GM23338 (cell line): Measurements from ENCODE around the gene PUDP. TPM values are rescaled to one million over a fixed set of nuclear protein-coding genes. Genes with fewer than 3 reads are reported as not detected.

ENCODE experiments used
- ATAC-seq: fragments of 200-7000 bp; cut with Tn5 transposase; 3 replicates; pipeline ENCODE4 v1.9.1; 2020
- DNase-seq: peaks from one replicate; pipeline ENCODE4 v3.0.0-alpha.2; 2015; ENCODE audit warnings: low spot score
- H2AFZ ChIP-seq: fragments of 200-600 bp; sonication (generic); 2 replicates; pipeline ENCODE4 v1.8.0; 2016; ENCODE audit warnings: antibody characterized with exemption, mild to moderate bottlenecking, moderate library complexity
- H3F3A ChIP-seq: fragments of 200-600 bp; sonication (generic); replicated peaks from 2 replicates; pipeline ENCODE4 v1.8.0; 2017; ENCODE audit warnings: antibody characterized with exemption, mixed run types, low read depth
- H3K27ac ChIP-seq: fragments of 200-600 bp; sonication (generic); 2 replicates; pipeline ENCODE4 v1.6.1; 2016; ENCODE audit warnings: low read depth
- H3K27me3 ChIP-seq: fragments of 200-600 bp; sonication (generic); 2 replicates; pipeline ENCODE4 v1.8.0; 2016; ENCODE audit warnings: mild to moderate bottlenecking, mixed run types, moderate library complexity; ENCODE audit not compliant: insufficient read depth
- H3K36me3 ChIP-seq: fragments of 200-600 bp; sonication (generic); 2 replicates; pipeline ENCODE4 v1.8.0; 2016; ENCODE audit warnings: mild to moderate bottlenecking; ENCODE audit not compliant: insufficient read depth
- H3K4me1 ChIP-seq: fragments of 200-600 bp; sonication (generic); 2 replicates; pipeline ENCODE4 v1.8.0; 2016; ENCODE audit warnings: mild to moderate bottlenecking, moderate library complexity; ENCODE audit not compliant: insufficient read depth
- H3K4me2 ChIP-seq: fragments of 200-600 bp; sonication (generic); 2 replicates; pipeline ENCODE4 v1.7.1; 2017; ENCODE audit warnings: mixed run types
- H3K4me3 ChIP-seq: fragments of 200-600 bp; sonication (generic); 2 replicates; pipeline ENCODE4 v1.6.1; 2016; ENCODE audit warnings: mixed run types
- H3K79me2 ChIP-seq: fragments of 200-600 bp; sonication (generic); replicated peaks from 2 replicates; pipeline ENCODE4 v1.8.0; 2017; ENCODE audit warnings: mild to moderate bottlenecking; ENCODE audit not compliant: insufficient read depth
- H3K9me2 ChIP-seq: fragments of 200-600 bp; sonication (generic); 2 replicates; pipeline ENCODE4 v1.8.0; 2017; ENCODE audit not compliant: insufficient read depth
- H4K20me1 ChIP-seq: fragments of 200-600 bp; sonication (generic); replicated peaks from 2 replicates; pipeline ENCODE4 v1.8.0; 2017; ENCODE audit warnings: mild to moderate bottlenecking; ENCODE audit not compliant: insufficient read depth
- H3K27ac Mint-ChIP-seq: 2 replicates; pipeline ENCODE4 v1.8.0; 2020; ENCODE audit warnings: inconsistent platforms, mild to moderate bottlenecking, moderate library complexity, mixed read lengths
- H3K27me3 Mint-ChIP-seq: 3 replicates; pipeline ENCODE4 v1.8.0; 2022; ENCODE audit warnings: low read depth, mild to moderate bottlenecking, moderate library complexity, mixed read lengths, inconsistent platforms; ENCODE audit not compliant: insufficient read depth, poor library complexity
- H3K36me3 Mint-ChIP-seq: 3 replicates; pipeline ENCODE4 v1.8.0; 2021; ENCODE audit warnings: low read depth, mild to moderate bottlenecking, inconsistent platforms, moderate library complexity, mixed read lengths
- H3K4me1 Mint-ChIP-seq: 3 replicates; pipeline ENCODE4 v1.8.0; 2020; ENCODE audit warnings: mild to moderate bottlenecking, inconsistent platforms, mixed read lengths
- H3K4me3 Mint-ChIP-seq: 3 replicates; pipeline ENCODE4 v1.8.0; 2021; ENCODE audit warnings: moderate library complexity, mild to moderate bottlenecking, inconsistent platforms, mixed read lengths
- H3K9me3 Mint-ChIP-seq: 3 replicates; pipeline ENCODE4 v1.8.0; 2020; ENCODE audit warnings: moderate library complexity, mild to moderate bottlenecking, inconsistent platforms, mixed read lengths
- CREB1 ChIP-seq: fragments of 250-450 bp; sonication (Bioruptor Pico); IDR thresholded peaks from 2 replicates; pipeline ENCODE4 v1.5.0; 2020; ENCODE audit warnings: low read depth, mild to moderate bottlenecking, moderate library complexity
- CTCF ChIP-seq, 2 experiments: fragments of 200-600 bp in 1 of 2; sonication (generic) in 1 of 2; conservative IDR thresholded peaks; 2 replicates each; pipeline versions ENCODE4 v1.5.1 to v1.6.1; 2016 to 2017; ENCODE audit warnings: antibody characterized with exemption in 2 of 2, low read depth in 2 of 2, mild to moderate bottlenecking in 2 of 2, moderate library complexity in 1 of 2
- EZH2 ChIP-seq: fragments of 200-600 bp; sonication (generic); IDR thresholded peaks from one replicate; pipeline ENCODE4 v1.8.0; 2017; ENCODE audit warnings: antibody characterized with exemption, mild to moderate bottlenecking, low read depth; ENCODE audit not compliant: unreplicated experiment
- JUNB ChIP-seq: IDR thresholded peaks from one replicate; pipeline ENCODE4 v1.6.1; 2016; ENCODE audit warnings: antibody characterized with exemption; ENCODE audit not compliant: unreplicated experiment
- POLR2AphosphoS5 ChIP-seq: IDR thresholded peaks from 2 replicates; pipeline ENCODE4 v1.6.1; 2016; ENCODE audit warnings: antibody characterized with exemption, low read depth
- ZNF114 ChIP-seq: fragments of 250-450 bp; sonication (Bioruptor Pico); IDR thresholded peaks from 2 replicates; pipeline ENCODE4 v1.5.0; 2020; ENCODE audit warnings: mild to moderate bottlenecking, moderate library complexity
- ZNF331 ChIP-seq: fragments of 250-450 bp; sonication (Bioruptor Pico); IDR thresholded peaks from 2 replicates; pipeline ENCODE4 v1.5.0; 2020; ENCODE audit warnings: low read depth, mild to moderate bottlenecking, moderate library complexity
- ZNF462 ChIP-seq: fragments of 250-450 bp; sonication (Bioruptor Pico); IDR thresholded peaks from 2 replicates; pipeline ENCODE4 v1.5.0; 2020; ENCODE audit warnings: mild to moderate bottlenecking, moderate library complexity
- polyA plus RNA-seq: library from polyadenylated mRNA; unstranded; fragments of >200 nt; fragmentation: Nextera tagmentation; extraction: Ambion mirVana; gene quantifications from 2 replicates; pipeline ENCODE4 v1.2.1, GENCODE V29; 2016
- total RNA-seq: library from RNA; depleted of rRNA; stranded (reverse); fragments of >200 nt; shearing (Covaris generic); gene quantifications from 2 replicates; pipeline ENCODE4 v1.2.3, GENCODE V29; 2014

The PUDP gene
- total and polyA plus RNA-seq, 2 experiments from 2014 or later = 17.2 to 22.4 TPM

GRCh38 chrX:7074908-7075204, 73.1 kb downstream of the PUDP start:
- ATAC-seq (no peak), DNase-seq (no peak)
- no peaks in the 10 kb centered on the region for H4K20me1 ChIP-seq
- H3F3A ChIP-seq = no peaks in the 10 kb centered on the region
- no peaks in the 10 kb centered on the region for H3K9me2 ChIP-seq
- Mint-ChIP-seq H3K27ac (no peak overlapping the region), H3K9me3 (no peaks in the 10 kb centered on the region), H3K36me3 (peaks cover 5% of the 10 kb centered on the region; the same call in 2 of the 3 replicates), H3K27me3 (no peaks in the 10 kb centered on the region), H3K4me1 (peaks cover 6% of the 10 kb centered on the region), H3K4me3 (no peak overlapping the region)
- no peak overlapping the region for H2AFZ ChIP-seq
- 0 out of 2 replicates have a peak, but pooled peaks cover 4% of the 10 kb centered on the region for H3K79me2 ChIP-seq
- H3K4me1 ChIP-seq = no peaks in the 10 kb centered on the region
- H3K27ac ChIP-seq = no peak overlapping the region
- no peaks in the 10 kb centered on the region for H3K27me3 ChIP-seq
- no peak for TF ChIP-seq EZH2
- TF ChIP-seq ZNF331 (CRISPR knock-in tag) = no peak
- no peak for TF ChIP-seq POLR2AphosphoS5
- TF ChIP-seq ZNF114 (CRISPR knock-in tag) = no peak
- no peak for TF ChIP-seq ZNF462 (CRISPR knock-in tag)
- TF ChIP-seq JUNB = no peak
- TF ChIP-seq CREB1 (CRISPR knock-in tag) = no peak
- TF ChIP-seq CTCF (conservative IDR thresholded peaks at IDR 0.05; ENCODE audit: low read depth in 2 of 2) = no peak
- no peak overlapping the region for H3K4me2 ChIP-seq
- H3K36me3 ChIP-seq = no peaks in the 10 kb centered on the region
- H3K4me3 ChIP-seq = no peak overlapping the region
